Epithelial cell of esophagus (primary cell): ENCODE results near the gene CENPS.
A peak's percentile ranks its signal among the peaks of the same experiment; 100 is the strongest.

Experiments used
- DNase-seq: peaks from one replicate; pipeline ENCODE4 v3.0.0; 2010; ENCODE audit warnings: low read depth
- H3K4me3 ChIP-seq: 2 replicates; pipeline ENCODE4 v1.5.1; 2011; ENCODE audit warnings: mild to moderate bottlenecking, low read length, control low read depth
- TF ChIP-seq, protein P1 (sequence below): IDR thresholded peaks from 2 replicates; pipeline ENCODE4 v1.5.1; 2011; ENCODE audit warnings: low read depth, mild to moderate bottlenecking, low read length, control low read depth, inconsistent platforms; ENCODE audit not compliant: insufficient read depth; ENCODE audit errors: missing control alignments

CENPS gene

GRCh38 chr1:10388387-10388715 is 41.9 kb upstream of the CENPS start:
- H3K4me3 ChIP-seq: no peak overlapping the region
- DNase-seq: no peak
- TF ChIP-seq, protein P1, sequence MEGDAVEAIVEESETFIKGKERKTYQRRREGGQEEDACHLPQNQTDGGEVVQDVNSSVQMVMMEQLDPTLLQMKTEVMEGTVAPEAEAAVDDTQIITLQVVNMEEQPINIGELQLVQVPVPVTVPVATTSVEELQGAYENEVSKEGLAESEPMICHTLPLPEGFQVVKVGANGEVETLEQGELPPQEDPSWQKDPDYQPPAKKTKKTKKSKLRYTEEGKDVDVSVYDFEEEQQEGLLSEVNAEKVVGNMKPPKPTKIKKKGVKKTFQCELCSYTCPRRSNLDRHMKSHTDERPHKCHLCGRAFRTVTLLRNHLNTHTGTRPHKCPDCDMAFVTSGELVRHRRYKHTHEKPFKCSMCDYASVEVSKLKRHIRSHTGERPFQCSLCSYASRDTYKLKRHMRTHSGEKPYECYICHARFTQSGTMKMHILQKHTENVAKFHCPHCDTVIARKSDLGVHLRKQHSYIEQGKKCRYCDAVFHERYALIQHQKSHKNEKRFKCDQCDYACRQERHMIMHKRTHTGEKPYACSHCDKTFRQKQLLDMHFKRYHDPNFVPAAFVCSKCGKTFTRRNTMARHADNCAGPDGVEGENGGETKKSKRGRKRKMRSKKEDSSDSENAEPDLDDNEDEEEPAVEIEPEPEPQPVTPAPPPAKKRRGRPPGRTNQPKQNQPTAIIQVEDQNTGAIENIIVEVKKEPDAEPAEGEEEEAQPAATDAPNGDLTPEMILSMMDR: no peak

- H3K4me3 ChIP-seq: no peak overlapping the region
- DNase-seq: no peak
- TF ChIP-seq, protein P1: no peak
Observed at GRCh38 chr1:10389271-10389973, 40.8 kb upstream of the CENPS start.

GRCh38 chr1:10396870-10397269 is 33.4 kb upstream of the CENPS start:
- DNase-seq: no peak
- TF ChIP-seq, protein P1: no peak
- no peak overlapping the region for H3K4me3 ChIP-seq

- TF ChIP-seq, protein P1: no peak
- no peak for DNase-seq
- peak overlapping the region; percentile 90 for H3K4me3 ChIP-seq
Observed at GRCh38 chr1:10398278-10398733, 31.9 kb upstream of the CENPS start.

DNA sequence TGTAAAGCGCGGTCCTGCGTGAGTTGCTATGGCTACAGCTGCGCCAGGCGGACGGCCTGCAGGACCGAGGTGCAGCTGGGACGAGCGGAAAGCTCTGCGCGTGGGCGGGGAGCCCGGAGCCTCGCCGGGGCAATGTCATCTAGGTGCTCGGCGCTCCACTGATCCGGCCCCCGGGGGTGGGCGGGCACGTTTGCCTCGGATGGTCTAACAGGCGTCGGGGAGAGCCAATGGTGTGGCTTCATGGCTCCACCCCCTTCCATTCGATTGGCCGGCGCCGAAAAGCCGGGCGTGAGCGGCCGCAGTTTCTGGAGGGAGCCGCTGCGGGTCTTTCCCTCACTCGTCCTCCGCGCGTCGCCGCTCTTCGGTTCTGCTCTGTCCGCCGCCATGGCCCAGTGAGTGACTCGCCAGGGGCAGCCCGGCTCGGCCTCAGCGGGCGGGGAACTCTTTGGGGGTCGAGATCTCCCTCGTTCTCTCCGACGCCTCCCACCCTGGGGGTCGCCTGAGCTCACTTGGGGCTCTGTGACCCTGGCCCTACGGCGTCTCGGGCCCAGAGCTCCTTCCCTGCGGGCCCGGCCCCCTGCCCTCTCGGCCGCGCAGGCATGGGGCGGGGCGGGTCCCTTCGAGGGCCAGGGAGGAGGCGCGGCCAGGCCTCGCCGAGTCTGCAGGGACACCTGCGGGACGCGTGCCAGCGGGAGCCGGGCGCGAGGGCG is 31.3 kb upstream of the CENPS start, which contains the start of gene PGD:
Gene PGD (plus strand): TSS at position 331 of the 710 bp plus-strand sequence. CDS start 54 bp downstream, at position 385.
- TF ChIP-seq, protein P1: no peak
- peak within 1 kb of the TSS; percentile 90 for H3K4me3 ChIP-seq
- peak; percentile 99 for DNase-seq

DNA sequence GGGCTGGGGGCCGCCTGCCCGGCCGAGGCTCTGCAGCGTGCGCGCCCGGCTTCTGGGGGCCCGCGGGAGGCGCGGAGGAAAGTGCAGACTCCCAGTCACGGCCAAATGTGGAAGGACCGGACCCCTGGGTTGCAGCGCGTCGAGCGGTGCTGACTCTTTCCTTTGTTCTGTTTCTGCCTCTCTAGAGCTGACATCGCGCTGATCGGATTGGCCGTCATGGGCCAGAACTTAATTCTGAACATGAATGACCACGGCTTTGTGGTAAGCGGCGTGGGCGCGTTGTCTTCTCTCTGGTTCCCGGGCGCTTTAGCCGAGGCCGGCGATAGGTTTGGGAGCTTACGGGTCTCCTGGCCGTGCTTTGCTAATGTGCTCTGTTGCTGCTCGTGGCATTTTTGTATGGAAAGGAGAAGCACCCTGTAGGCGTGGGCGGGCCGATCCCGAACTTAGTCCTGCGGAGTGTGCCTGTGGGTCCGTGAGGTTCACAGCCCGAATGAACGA is 30.7 kb upstream of the CENPS start:
- TF ChIP-seq, protein P1: no peak
- peak; percentile 39 for DNase-seq
- H3K4me3 ChIP-seq: peak overlapping the region; percentile 90

GRCh38 chr1:10400013-10400412 is 30.2 kb upstream of the CENPS start:
- H3K4me3 ChIP-seq: peak overlapping the region; percentile 90
- TF ChIP-seq, protein P1: no peak
- DNase-seq: no peak
